Mesothelial cell of epicardium (in vitro differentiated cells): ENCODE results near the gene TPI1. TPM values are rescaled to one million over a fixed set of nuclear protein-coding genes. Genes with fewer than 3 reads are reported as not detected.

Experiments used
- DNase-seq, 2 experiments: peaks; one replicate each; pipeline ENCODE4 v3.0.0; 2021; ENCODE audit warnings: low spot score in 2 of 2; ENCODE audit not compliant: unreplicated experiment in 2 of 2
- H3K27ac Mint-ChIP-seq: 2 replicates; pipeline ENCODE4 v1.8.0; 2021; ENCODE audit warnings: mixed read lengths
- H3K27me3 Mint-ChIP-seq: 2 replicates; pipeline ENCODE4 v1.8.0; 2021; ENCODE audit warnings: low read depth, mixed read lengths
- H3K36me3 Mint-ChIP-seq: 2 replicates; pipeline ENCODE4 v1.8.0; 2021; ENCODE audit warnings: mixed read lengths
- H3K4me1 Mint-ChIP-seq: 2 replicates; pipeline ENCODE4 v1.8.0; 2021; ENCODE audit warnings: mixed read lengths
- H3K4me3 Mint-ChIP-seq: 2 replicates; pipeline ENCODE4 v1.8.0; 2021; ENCODE audit warnings: mild to moderate bottlenecking, moderate library complexity, mixed read lengths
- H3K9me3 Mint-ChIP-seq: 2 replicates; pipeline ENCODE4 v1.8.0; 2021; ENCODE audit warnings: mixed read lengths
- total RNA-seq: library from RNA; stranded (reverse); gene quantifications from 3 replicates; pipeline ENCODE4 v1.2.1, GENCODE V29; 2021
- TF ChIP-seq, protein P1 (sequence below): fragments of 200-600 bp; sonication (generic); IDR thresholded peaks from one replicate; pipeline ENCODE4 v1.5.0; 2021; ENCODE audit warnings: antibody characterized with exemption; ENCODE audit not compliant: unreplicated experiment

Gene TPI1
- total RNA-seq, 1 donor from 2014 or later: 473 TPM

DNA sequence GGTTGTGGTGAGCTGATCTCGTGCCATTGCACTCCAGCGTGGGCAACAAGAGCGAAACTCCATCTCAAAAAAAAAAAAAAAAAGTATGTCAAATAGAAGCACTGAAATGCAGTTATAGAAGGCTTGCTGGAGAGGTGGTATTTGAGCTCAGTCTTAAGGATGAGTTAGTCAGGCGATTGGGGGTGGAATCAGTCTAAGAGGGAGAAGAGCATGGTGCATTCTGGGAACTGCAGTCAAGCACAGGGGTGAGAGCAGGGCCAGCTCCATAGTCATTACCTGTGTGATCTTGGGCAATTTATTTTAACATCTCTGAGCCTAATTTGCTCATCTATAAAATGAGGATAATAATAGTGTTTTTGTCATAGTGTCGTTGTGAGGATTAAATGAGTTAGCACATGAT is 32.5 kb upstream of the TPI1 start:
- Mint-ChIP-seq H3K36me3 (peaks cover 11% of the 10 kb centered on the region), H3K9me3 (no peaks in the 10 kb centered on the region), H3K4me1 (peaks cover 4% of the 10 kb centered on the region), H3K4me3 (no peak overlapping the region), H3K27ac (no peak overlapping the region), H3K27me3 (no peaks in the 10 kb centered on the region)
- DNase-seq: no peak
- TF ChIP-seq, protein P1, sequence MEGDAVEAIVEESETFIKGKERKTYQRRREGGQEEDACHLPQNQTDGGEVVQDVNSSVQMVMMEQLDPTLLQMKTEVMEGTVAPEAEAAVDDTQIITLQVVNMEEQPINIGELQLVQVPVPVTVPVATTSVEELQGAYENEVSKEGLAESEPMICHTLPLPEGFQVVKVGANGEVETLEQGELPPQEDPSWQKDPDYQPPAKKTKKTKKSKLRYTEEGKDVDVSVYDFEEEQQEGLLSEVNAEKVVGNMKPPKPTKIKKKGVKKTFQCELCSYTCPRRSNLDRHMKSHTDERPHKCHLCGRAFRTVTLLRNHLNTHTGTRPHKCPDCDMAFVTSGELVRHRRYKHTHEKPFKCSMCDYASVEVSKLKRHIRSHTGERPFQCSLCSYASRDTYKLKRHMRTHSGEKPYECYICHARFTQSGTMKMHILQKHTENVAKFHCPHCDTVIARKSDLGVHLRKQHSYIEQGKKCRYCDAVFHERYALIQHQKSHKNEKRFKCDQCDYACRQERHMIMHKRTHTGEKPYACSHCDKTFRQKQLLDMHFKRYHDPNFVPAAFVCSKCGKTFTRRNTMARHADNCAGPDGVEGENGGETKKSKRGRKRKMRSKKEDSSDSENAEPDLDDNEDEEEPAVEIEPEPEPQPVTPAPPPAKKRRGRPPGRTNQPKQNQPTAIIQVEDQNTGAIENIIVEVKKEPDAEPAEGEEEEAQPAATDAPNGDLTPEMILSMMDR: no peak

DNA sequence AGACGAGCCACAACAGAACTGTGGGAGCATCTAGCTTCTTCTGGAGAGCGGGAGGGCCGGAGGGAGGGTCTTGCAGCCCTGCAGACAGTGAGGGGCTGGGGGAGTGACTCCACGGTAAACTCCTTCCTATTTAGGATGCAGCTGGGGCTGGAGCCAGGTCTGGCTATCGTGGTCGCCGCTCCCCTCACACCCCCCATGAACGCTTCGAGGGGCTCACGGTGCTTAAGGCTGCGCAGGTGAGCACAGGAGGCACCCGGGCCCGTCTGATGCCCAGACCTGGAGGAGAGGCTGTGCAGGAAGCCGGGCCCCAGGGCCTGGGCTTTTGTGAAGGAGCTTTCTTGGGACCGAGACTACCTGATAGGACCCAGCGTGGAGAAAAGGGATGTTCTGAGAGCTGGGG is 30.5 kb upstream of the TPI1 start:
- peaks cover 11% of the 10 kb centered on the region for H3K36me3 Mint-ChIP-seq

DNA sequence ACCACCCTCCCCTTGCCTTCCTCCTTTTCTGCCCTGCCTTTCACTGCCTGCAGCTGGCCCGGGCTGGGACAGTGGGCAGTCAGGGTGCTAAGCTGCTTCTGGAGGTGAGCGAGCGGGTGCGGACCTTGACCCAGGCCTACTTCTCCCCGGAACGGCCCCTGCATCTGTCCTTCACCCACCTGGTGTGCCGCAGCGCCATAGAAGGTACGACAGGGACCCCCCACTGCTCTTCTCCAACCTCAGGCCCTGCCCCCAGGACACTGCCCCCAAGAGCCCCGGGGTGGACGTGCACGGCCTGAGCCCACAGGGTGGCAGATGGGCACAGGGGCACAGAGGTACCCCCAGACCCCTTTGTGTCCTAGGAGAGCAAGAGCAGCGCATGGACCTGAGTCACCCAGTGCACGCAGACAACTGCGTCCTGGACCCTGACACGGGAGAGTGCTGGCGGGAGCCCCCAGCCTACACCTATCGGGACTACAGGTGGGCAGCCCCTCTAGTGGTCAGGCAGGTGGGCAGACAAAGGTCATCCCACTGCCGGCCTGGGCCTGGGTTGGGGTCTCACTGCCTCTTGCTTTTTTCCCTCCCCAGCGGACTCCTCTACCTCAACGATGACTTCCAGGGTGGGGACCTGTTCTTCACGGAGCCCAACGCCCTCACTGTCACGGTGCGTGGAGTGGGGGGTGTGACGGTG is 29.8 kb upstream of the TPI1 start:
- no peak for DNase-seq
- Mint-ChIP-seq H3K27ac (no peak overlapping the region), H3K4me1 (peaks cover 4% of the 10 kb centered on the region), H3K4me3 (no peak overlapping the region), H3K27me3 (no peaks in the 10 kb centered on the region), H3K36me3 (peaks cover 12% of the 10 kb centered on the region), H3K9me3 (no peaks in the 10 kb centered on the region)
- TF ChIP-seq, protein P1: no peak

More for the DNA sequence above, 30.5 kb upstream of the TPI1 start:
- no peak overlapping the region for H3K27ac Mint-ChIP-seq
- no peak overlapping the region for H3K4me3 Mint-ChIP-seq
- no peaks in the 10 kb centered on the region for H3K27me3 Mint-ChIP-seq
- no peak for DNase-seq
- H3K9me3 Mint-ChIP-seq: no peaks in the 10 kb centered on the region
- TF ChIP-seq, protein P1: no peak
- H3K4me1 Mint-ChIP-seq: peaks cover 4% of the 10 kb centered on the region

DNA sequence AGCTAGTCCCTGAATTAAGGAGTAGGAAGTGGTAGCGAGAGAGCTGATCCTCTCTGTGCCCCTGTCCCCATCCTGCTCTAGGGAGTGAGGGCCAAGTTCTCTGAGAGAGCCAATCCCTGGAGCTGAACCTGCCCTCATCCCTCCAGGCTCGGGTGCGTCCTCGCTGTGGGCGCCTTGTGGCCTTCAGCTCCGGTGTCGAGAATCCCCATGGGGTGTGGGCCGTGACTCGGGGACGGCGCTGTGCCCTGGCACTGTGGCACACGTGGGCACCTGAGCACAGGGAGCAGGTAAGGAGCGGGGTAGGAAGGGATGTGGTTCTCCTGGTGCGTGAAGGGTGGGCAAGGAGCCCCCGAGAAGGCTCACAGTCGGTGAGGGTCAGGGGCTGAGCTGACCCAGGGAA is 28.5 kb upstream of the TPI1 start:
- TF ChIP-seq, protein P1: no peak
- Mint-ChIP-seq H3K9me3 (no peaks in the 10 kb centered on the region), H3K27ac (no peak overlapping the region), H3K4me1 (peaks cover 4% of the 10 kb centered on the region), H3K27me3 (no peaks in the 10 kb centered on the region), H3K4me3 (no peak overlapping the region), H3K36me3 (peaks cover 21% of the 10 kb centered on the region)
- no peak for DNase-seq

DNA sequence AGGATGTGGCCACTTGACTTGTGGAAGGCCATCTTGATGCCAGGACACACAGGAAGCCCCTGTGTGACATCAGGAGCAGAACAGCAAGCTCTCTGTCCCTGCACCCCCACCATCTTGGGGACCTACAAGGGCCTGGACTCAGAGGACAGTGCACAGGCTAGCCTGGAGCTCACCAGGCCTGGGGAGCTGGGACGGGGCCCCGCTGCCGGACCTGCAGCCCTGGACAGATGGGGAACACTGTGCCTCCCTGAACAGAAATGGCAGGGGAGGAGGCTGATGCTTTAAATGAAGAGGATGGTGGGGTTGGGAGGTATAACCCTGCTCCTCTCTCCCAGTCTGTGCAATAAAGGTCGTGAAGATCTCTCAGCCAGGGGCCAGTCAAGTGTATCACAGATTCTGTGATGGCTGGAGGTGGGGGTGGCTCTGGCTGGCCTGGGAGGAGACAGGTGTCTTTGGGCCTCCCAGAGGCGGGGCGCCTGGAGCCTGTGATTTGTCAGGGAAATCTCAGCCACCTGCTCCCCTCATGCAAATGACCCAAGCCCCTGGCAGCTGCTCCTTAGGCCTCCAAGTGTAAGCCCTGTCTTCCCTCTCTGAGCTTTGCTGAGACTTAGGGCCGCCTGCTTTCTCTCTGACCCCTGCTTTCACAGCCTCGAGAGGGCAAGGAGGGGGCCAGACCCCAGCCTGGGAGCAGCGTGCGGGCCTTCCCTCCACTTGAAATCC is 27.7 kb upstream of the TPI1 start:
- no peaks in the 10 kb centered on the region for H3K27me3 Mint-ChIP-seq
- no peak overlapping the region for H3K27ac Mint-ChIP-seq
- no peaks in the 10 kb centered on the region for H3K9me3 Mint-ChIP-seq
- TF ChIP-seq, protein P1: no peak
- peaks cover 4% of the 10 kb centered on the region for H3K4me1 Mint-ChIP-seq
- DNase-seq: no peak
- peaks cover 21% of the 10 kb centered on the region for H3K36me3 Mint-ChIP-seq
- no peak overlapping the region for H3K4me3 Mint-ChIP-seq
